DLD1 (cell line): ENCODE results near the gene FNDC8.
"Not testable (repeated sequence)": the region's sequence is repeated elsewhere in the genome, so short reads cannot be mapped to it uniquely, and the experiment has no call there.

Experiments used
- in situ Hi-C: cut with HindIII; loops from 2 replicates; pipeline ENCODE4 v1.10.0; 2017; ENCODE audit warnings: low sequenced_read_pairs

FNDC8 gene

DNA sequence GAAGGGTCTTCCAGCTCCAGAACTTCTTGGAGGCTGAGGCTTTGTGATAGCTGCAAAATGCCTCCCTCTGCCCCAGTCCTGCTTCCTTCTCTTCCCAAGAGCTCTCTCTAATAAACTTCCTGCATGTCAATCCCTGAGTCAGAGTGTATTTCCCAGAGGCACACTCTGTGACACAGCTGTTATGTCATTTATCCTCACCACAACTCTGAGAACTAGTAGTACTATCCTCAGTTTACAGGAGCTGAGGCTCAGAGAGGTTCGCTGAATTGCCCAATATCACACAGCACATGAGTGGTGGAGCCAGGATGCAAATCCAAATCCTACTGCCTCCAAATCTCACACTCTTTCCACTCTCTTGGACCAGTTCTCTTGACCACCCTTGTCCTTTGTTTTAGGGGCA, 46.3 kb downstream of the FNDC8 start:
- in situ Hi-C loops: no loop called here

DNA sequence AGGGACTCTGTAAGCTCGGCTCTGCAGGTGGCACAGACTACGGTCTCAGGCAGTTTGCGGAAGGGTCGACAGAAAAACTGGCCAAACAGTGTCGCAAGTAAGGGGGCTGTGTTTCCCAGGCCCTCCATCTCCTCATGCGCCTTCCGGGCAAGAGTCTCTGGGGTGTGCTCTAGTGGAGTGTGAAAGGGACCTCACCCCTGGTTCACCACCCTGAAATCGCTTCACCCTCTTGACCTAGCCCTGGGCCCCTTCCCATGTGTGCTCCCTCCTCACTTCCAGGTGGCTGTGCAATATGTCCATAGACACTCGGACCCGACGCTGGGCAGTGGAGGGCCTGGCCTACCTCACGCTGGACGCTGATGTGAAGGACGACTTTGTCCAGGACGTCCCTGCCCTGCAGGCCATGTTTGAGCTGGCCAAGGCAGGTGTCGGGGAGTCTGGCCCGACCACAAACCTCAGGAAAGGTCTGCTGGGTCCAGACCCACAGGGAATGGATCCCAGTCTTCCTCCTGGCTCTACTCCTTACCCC, 48.5 kb downstream of the FNDC8 start:
- in situ Hi-C loops: no loop called here

DNA sequence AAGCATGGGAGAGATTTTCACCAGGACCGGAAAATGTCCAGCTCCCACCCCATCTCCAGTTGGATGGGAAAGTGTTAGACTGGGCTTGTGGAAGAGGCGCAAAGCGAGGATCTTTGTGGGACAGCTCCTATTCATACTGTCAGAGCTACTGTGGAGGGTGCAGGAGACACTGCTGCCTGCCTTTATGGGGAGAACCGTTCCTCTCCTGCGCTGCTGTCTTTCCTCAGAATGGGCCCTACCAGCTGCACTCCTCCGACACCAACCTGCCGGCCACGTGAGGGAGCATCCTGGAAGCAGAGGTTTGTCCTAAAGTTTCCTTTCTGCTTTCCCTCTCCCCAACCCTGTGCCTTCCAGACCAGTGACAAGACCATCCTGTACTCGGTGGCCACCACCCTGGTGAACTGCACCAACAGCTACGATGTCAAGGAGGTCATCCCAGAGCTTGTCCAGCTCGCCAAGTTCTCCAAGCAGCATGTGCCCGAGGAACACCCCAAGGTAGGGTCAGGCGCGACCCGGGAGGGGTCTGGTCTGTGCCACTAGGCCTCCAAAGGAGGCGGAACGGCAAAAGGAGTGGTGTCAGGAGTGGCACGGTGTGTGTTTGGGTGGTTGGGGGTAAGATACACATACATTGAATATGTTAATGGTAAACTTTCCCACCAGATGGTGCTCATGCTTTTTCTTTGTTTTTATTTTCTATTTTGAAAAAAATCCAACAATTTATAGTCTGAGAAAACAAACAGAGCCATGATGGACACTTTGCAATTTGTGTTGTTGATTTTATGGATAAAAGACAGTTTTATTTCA, 49.8 kb downstream of the FNDC8 start:
- in situ Hi-C loops: no loop called here

DNA sequence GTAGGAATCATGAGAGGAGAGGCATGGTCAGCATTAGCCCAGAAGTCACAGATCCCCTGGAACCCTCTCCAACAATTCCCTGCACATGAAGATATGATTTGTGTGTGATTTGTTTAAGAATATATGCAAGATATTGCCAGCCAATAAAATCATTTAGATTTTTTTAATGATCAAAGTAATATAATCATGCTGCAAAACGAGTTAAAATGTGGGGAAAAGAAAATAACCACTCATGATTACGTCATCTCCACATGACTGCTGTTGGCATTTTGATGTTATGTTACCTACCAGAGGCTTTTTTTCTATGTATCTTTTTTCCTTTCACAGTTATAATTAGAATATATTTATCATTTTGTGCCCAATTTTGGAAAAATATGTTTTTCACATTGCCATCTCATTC, 50.4 kb downstream of the FNDC8 start:
- in situ Hi-C loops: no loop called here

DNA sequence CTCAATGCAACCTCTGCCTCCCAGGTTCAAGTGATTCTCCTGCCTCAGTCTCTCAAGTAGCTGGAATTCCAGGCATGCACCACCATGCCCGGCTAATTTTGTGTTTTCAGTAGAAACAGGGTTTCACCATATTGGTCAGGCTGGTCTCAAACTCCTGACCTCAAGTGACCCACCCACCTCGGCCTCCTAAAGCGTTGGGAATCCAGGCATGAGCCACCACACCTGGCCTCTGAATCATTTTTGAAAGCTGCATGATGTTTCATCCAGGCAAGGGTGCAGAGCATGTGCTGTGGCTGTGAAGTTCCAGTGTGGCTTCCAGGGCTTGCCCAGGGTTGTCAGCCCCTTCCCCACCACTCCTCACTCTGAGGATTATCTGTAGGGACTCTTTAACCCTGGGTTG, 50.9 kb downstream of the FNDC8 start:
- in situ Hi-C loops: not testable (repeated sequence)

DNA sequence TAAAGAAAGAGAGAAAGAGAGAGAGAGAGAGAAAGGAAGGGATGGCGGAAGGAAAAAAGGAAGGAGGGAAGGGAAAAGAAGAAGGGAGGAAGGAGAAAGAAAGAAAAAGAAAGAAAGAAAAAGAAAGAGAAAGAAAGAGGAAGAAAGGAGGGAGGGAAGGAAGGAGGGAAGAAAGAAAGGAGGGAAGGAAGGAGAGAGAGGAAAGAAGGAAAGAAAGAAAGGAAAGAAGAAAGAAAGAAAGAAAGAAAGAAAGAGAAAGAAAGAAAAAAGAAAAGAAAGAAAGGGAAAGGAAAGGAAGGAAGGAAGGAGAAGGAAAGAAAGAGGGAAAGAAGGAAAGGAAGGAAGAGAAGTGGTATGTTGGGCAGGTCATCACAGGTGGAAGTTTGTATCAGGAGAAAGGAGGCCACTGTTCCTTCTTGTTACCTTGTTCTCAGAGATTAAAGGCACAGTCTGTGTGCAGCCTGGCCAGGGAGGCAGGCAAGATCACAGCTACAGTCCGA, 53.5 kb downstream of the FNDC8 start:
- in situ Hi-C loops: no loop called here

DNA sequence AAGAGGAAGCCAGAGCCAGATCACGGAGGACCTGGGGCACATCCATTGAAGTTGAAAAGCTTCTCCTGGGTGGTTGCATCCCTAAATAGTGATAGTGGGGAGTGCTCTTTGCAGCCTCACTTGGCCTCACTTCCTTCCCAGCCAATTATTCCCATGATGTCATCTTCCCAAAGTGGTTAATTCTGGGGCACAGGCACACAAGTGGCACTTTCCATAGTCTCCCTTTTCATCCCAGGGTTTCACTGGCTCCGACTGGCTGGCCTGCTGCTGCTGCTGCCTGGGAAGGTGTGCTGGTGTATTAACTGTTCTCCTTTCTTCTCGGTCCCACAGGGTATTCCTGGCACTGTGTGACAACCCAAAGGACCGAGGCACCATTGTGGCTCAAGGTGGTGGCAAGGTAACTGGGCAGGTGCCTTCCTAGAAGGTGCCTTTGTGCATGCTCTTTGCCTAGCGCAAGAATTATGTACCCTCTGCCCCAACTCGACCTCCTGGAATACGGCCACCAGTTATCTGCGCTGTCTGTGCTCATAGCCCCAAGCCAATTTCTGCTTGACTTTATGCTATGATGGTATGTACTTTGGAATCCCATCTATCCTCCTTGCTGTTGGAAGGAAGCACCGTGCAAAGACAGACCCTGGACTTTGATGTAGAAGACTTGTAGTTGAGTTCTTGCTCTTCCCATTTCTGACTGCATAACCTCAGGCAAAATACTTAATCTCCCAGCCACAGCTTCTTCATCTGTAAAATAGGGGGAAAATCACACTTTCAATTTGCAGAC, 54.4 kb downstream of the FNDC8 start:
- in situ Hi-C loops: no loop called here

DNA sequence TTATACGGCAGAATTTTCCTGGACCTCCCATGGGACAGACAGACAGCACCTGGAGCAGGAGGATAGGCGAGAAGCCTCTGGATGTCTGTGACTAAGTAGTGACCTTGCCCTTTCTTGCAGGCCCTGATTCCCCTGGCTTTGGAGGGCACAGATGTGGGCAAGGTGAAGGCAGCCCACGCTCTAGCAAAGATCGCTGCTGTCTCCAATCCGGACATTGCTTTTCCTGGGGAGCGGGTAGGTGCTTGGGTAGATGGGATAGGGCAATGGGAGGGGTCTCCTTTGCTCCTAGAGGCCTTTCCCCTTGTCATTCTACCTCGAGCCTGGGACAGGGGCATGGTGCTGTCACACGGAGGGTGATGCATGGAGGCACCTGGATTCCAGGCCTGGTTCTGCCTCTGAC, 55.5 kb downstream of the FNDC8 start:
- in situ Hi-C loops: no loop called here

DNA sequence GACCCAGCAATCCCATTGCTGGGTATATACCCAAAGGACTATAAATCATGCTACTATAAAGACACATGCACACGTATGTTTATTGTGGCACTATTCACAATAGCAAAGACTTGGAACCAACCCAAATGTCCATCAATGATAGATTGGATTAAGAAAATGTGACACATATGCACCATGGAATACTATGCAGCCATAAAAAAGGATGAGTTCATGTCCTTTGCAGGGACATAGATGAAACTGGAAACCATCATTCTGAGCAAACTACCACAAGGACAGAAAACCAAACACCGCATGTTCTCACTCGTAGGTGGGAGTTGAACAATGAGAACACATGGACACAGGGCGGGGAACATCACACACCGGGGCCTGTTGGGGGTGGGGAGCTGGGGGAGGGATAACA, 58.0 kb downstream of the FNDC8 start:
- in situ Hi-C loops: not testable (repeated sequence)
